GM23338 (cell line): ENCODE measurements around the gene SAMD4A. TPM values are rescaled to one million over a fixed set of nuclear protein-coding genes. Genes with fewer than 3 reads are reported as not detected.

Experiments
- ATAC-seq: fragments of 200-7000 bp; cut with Tn5 transposase; 3 replicates; pipeline ENCODE4 v1.9.1; 2020
- DNase-seq: peaks from one replicate; pipeline ENCODE4 v3.0.0-alpha.2; 2015; ENCODE audit warnings: low spot score
- H2AFZ ChIP-seq: fragments of 200-600 bp; sonication (generic); 2 replicates; pipeline ENCODE4 v1.8.0; 2016; ENCODE audit warnings: antibody characterized with exemption, mild to moderate bottlenecking, moderate library complexity
- H3F3A ChIP-seq: fragments of 200-600 bp; sonication (generic); replicated peaks from 2 replicates; pipeline ENCODE4 v1.8.0; 2017; ENCODE audit warnings: antibody characterized with exemption, mixed run types, low read depth
- H3K27ac ChIP-seq: fragments of 200-600 bp; sonication (generic); 2 replicates; pipeline ENCODE4 v1.6.1; 2016; ENCODE audit warnings: low read depth
- H3K27me3 ChIP-seq: fragments of 200-600 bp; sonication (generic); 2 replicates; pipeline ENCODE4 v1.8.0; 2016; ENCODE audit warnings: mild to moderate bottlenecking, mixed run types, moderate library complexity; ENCODE audit not compliant: insufficient read depth
- H3K36me3 ChIP-seq: fragments of 200-600 bp; sonication (generic); 2 replicates; pipeline ENCODE4 v1.8.0; 2016; ENCODE audit warnings: mild to moderate bottlenecking; ENCODE audit not compliant: insufficient read depth
- H3K4me1 ChIP-seq: fragments of 200-600 bp; sonication (generic); 2 replicates; pipeline ENCODE4 v1.8.0; 2016; ENCODE audit warnings: mild to moderate bottlenecking, moderate library complexity; ENCODE audit not compliant: insufficient read depth
- H3K4me2 ChIP-seq: fragments of 200-600 bp; sonication (generic); 2 replicates; pipeline ENCODE4 v1.7.1; 2017; ENCODE audit warnings: mixed run types
- H3K4me3 ChIP-seq: fragments of 200-600 bp; sonication (generic); 2 replicates; pipeline ENCODE4 v1.6.1; 2016; ENCODE audit warnings: mixed run types
- H3K79me2 ChIP-seq: fragments of 200-600 bp; sonication (generic); replicated peaks from 2 replicates; pipeline ENCODE4 v1.8.0; 2017; ENCODE audit warnings: mild to moderate bottlenecking; ENCODE audit not compliant: insufficient read depth
- H3K9me2 ChIP-seq: fragments of 200-600 bp; sonication (generic); 2 replicates; pipeline ENCODE4 v1.8.0; 2017; ENCODE audit not compliant: insufficient read depth
- H4K20me1 ChIP-seq: fragments of 200-600 bp; sonication (generic); replicated peaks from 2 replicates; pipeline ENCODE4 v1.8.0; 2017; ENCODE audit warnings: mild to moderate bottlenecking; ENCODE audit not compliant: insufficient read depth
- H3K27ac Mint-ChIP-seq: 2 replicates; pipeline ENCODE4 v1.8.0; 2020; ENCODE audit warnings: inconsistent platforms, mild to moderate bottlenecking, moderate library complexity, mixed read lengths
- H3K27me3 Mint-ChIP-seq: 3 replicates; pipeline ENCODE4 v1.8.0; 2022; ENCODE audit warnings: low read depth, mild to moderate bottlenecking, moderate library complexity, mixed read lengths, inconsistent platforms; ENCODE audit not compliant: insufficient read depth, poor library complexity
- H3K36me3 Mint-ChIP-seq: 3 replicates; pipeline ENCODE4 v1.8.0; 2021; ENCODE audit warnings: low read depth, mild to moderate bottlenecking, inconsistent platforms, moderate library complexity, mixed read lengths
- H3K4me1 Mint-ChIP-seq: 3 replicates; pipeline ENCODE4 v1.8.0; 2020; ENCODE audit warnings: mild to moderate bottlenecking, inconsistent platforms, mixed read lengths
- H3K4me3 Mint-ChIP-seq: 3 replicates; pipeline ENCODE4 v1.8.0; 2021; ENCODE audit warnings: moderate library complexity, mild to moderate bottlenecking, inconsistent platforms, mixed read lengths
- H3K9me3 Mint-ChIP-seq: 3 replicates; pipeline ENCODE4 v1.8.0; 2020; ENCODE audit warnings: moderate library complexity, mild to moderate bottlenecking, inconsistent platforms, mixed read lengths
- CREB1 ChIP-seq: fragments of 250-450 bp; sonication (Bioruptor Pico); IDR thresholded peaks from 2 replicates; pipeline ENCODE4 v1.5.0; 2020; ENCODE audit warnings: low read depth, mild to moderate bottlenecking, moderate library complexity
- CTCF ChIP-seq, 2 experiments: fragments of 200-600 bp in 1 of 2; sonication (generic) in 1 of 2; conservative IDR thresholded peaks; 2 replicates each; pipeline versions ENCODE4 v1.5.1 to v1.6.1; 2016 to 2017; ENCODE audit warnings: antibody characterized with exemption in 2 of 2, low read depth in 2 of 2, mild to moderate bottlenecking in 2 of 2, moderate library complexity in 1 of 2
- ETS1 ChIP-seq: IDR thresholded peaks from 2 replicates; pipeline ENCODE4 v1.6.1; 2016; ENCODE audit warnings: antibody characterized with exemption
- EZH2 ChIP-seq: fragments of 200-600 bp; sonication (generic); IDR thresholded peaks from one replicate; pipeline ENCODE4 v1.8.0; 2017; ENCODE audit warnings: antibody characterized with exemption, mild to moderate bottlenecking, low read depth; ENCODE audit not compliant: unreplicated experiment
- EZH2phosphoT487 ChIP-seq: fragments of 200-600 bp; sonication (generic); IDR thresholded peaks from one replicate; pipeline ENCODE4 v1.8.1; 2018; ENCODE audit warnings: antibody characterized with exemption; ENCODE audit not compliant: unreplicated experiment
- JUNB ChIP-seq: IDR thresholded peaks from one replicate; pipeline ENCODE4 v1.6.1; 2016; ENCODE audit warnings: antibody characterized with exemption; ENCODE audit not compliant: unreplicated experiment
- NANOG ChIP-seq: IDR thresholded peaks from 2 replicates; pipeline ENCODE4 v1.6.1; 2016; ENCODE audit warnings: antibody characterized with exemption, borderline replicate concordance
- POLR2AphosphoS5 ChIP-seq: IDR thresholded peaks from 2 replicates; pipeline ENCODE4 v1.6.1; 2016; ENCODE audit warnings: antibody characterized with exemption, low read depth
- REST ChIP-seq: IDR thresholded peaks from one replicate; pipeline ENCODE4 v1.6.1; 2018; ENCODE audit warnings: antibody characterized with exemption; ENCODE audit not compliant: unreplicated experiment
- STAT1 ChIP-seq: IDR thresholded peaks from one replicate; pipeline ENCODE4 v1.6.1; 2016; ENCODE audit warnings: antibody characterized with exemption; ENCODE audit not compliant: unreplicated experiment
- ZNF114 ChIP-seq: fragments of 250-450 bp; sonication (Bioruptor Pico); IDR thresholded peaks from 2 replicates; pipeline ENCODE4 v1.5.0; 2020; ENCODE audit warnings: mild to moderate bottlenecking, moderate library complexity
- ZNF331 ChIP-seq: fragments of 250-450 bp; sonication (Bioruptor Pico); IDR thresholded peaks from 2 replicates; pipeline ENCODE4 v1.5.0; 2020; ENCODE audit warnings: low read depth, mild to moderate bottlenecking, moderate library complexity
- ZNF462 ChIP-seq: fragments of 250-450 bp; sonication (Bioruptor Pico); IDR thresholded peaks from 2 replicates; pipeline ENCODE4 v1.5.0; 2020; ENCODE audit warnings: mild to moderate bottlenecking, moderate library complexity
- polyA plus RNA-seq: library from polyadenylated mRNA; unstranded; fragments of >200 nt; fragmentation: Nextera tagmentation; extraction: Ambion mirVana; gene quantifications from 2 replicates; pipeline ENCODE4 v1.2.1, GENCODE V29; 2016
- total RNA-seq: library from RNA; depleted of rRNA; stranded (reverse); fragments of >200 nt; shearing (Covaris generic); gene quantifications from 2 replicates; pipeline ENCODE4 v1.2.3, GENCODE V29; 2014

Gene SAMD4A
- total and polyA plus RNA-seq, 2 experiments from 2014 or later, result 1.6 to 6.9 TPM

GRCh38 chr14:54675236-54676128, 108.6 kb downstream of the SAMD4A start:
- DNase-seq, result no peak
- peaks cover 3% of the 10 kb centered on the region for H3K27me3 Mint-ChIP-seq
- no peak overlapping the region for H3K4me3 ChIP-seq
- no peaks in the 10 kb centered on the region for H3K27me3 ChIP-seq
- no peak overlapping the region for H3K4me2 ChIP-seq
- H3K4me1 ChIP-seq, result peaks cover 46% of the 10 kb centered on the region
- H3K9me3 Mint-ChIP-seq, result no peaks in the 10 kb centered on the region
- H3K4me1 Mint-ChIP-seq, result peaks cover 68% of the 10 kb centered on the region
- no peak overlapping the region; the same call in 1 of the 2 replicates for H3K27ac ChIP-seq
- H4K20me1 ChIP-seq, result no peaks in the 10 kb centered on the region
- TF ChIP-seq NANOG (no peak), EZH2 (no peak), POLR2AphosphoS5 (no peak), EZH2phosphoT487 (no peak), CREB1 (no peak), ZNF114 (CRISPR knock-in tag) (no peak), ETS1 (no peak), REST (no peak), ZNF331 (CRISPR knock-in tag) (no peak), CTCF (conservative IDR thresholded peaks at IDR 0.05; ENCODE audit: low read depth in 2 of 2) (no peak), JUNB (no peak), ZNF462 (CRISPR knock-in tag) (no peak), STAT1 (no peak)
- no peak for ATAC-seq
- no peak overlapping the region for H2AFZ ChIP-seq
- no peaks in the 10 kb centered on the region for H3F3A ChIP-seq
- H3K79me2 ChIP-seq, result no peaks in the 10 kb centered on the region
- H3K36me3 ChIP-seq, result no peaks in the 10 kb centered on the region
- 0 out of 2 replicates have a peak overlapping the region, but pooled peaks have one; percentile 14 for H3K27ac Mint-ChIP-seq
- H3K36me3 Mint-ChIP-seq, result no peaks in the 10 kb centered on the region
- no peaks in the 10 kb centered on the region for H3K9me2 ChIP-seq
- H3K4me3 Mint-ChIP-seq, result no peak overlapping the region
